Fibroblast of mammary gland (primary cell): ENCODE results near the gene BCL2L11.
A peak's percentile ranks its signal among the peaks of the same experiment; 100 is the strongest.

Source experiments
- DNase-seq: peaks from one replicate; pipeline ENCODE4 v3.0.0-alpha.2; 2010; ENCODE audit warnings: low read depth
- H3K4me3 ChIP-seq: 2 replicates; pipeline ENCODE4 v1.5.1; 2011; ENCODE audit warnings: low read depth, mild to moderate bottlenecking, low read length, moderate library complexity; ENCODE audit not compliant: control insufficient read depth
- CTCF ChIP-seq: conservative IDR thresholded peaks from 2 replicates; pipeline ENCODE4 v1.5.1; 2011; ENCODE audit warnings: low read depth, low read length, inconsistent platforms; ENCODE audit not compliant: control insufficient read depth, insufficient read depth

BCL2L11 gene

GRCh38 chr2:111118481-111118980 is 2.2 kb upstream of the BCL2L11 start:
- TF ChIP-seq CTCF = no peak
- no peak for DNase-seq
- H3K4me3 ChIP-seq = no peak overlapping the region

GRCh38 chr2:111118981-111119821 is 1.5 kb upstream of the BCL2L11 start:
- no peak for DNase-seq
- no peak for TF ChIP-seq CTCF
- no peak overlapping the region for H3K4me3 ChIP-seq

- DNase-seq = no peak
- no peak for TF ChIP-seq CTCF
- peak overlapping the region; percentile 40 for H3K4me3 ChIP-seq
These were observed 877 bp upstream of the BCL2L11 start for GRCh38 chr2:111119822-111120252.

- peak overlapping the region; percentile 72 for H3K4me3 ChIP-seq
- DNase-seq = peak; percentile 12
- TF ChIP-seq CTCF = no peak
These were observed 514 bp downstream of the BCL2L11 start for GRCh38 chr2:111121028-111121827.

- peak overlapping the region; percentile 72 for H3K4me3 ChIP-seq
- peak; percentile 81 for DNase-seq
- TF ChIP-seq CTCF = no peak
These were observed 1.3 kb downstream of the BCL2L11 start for GRCh38 chr2:111121828-111122630.
